Non-pigmented ciliary epithelial cell (primary cell): ENCODE results near the gene RUBCNL.

Experiments used
- DNase-seq: peaks from one replicate; pipeline ENCODE4 v3.0.0-alpha.2; 2010; ENCODE audit warnings: low read depth

Gene RUBCNL

DNA sequence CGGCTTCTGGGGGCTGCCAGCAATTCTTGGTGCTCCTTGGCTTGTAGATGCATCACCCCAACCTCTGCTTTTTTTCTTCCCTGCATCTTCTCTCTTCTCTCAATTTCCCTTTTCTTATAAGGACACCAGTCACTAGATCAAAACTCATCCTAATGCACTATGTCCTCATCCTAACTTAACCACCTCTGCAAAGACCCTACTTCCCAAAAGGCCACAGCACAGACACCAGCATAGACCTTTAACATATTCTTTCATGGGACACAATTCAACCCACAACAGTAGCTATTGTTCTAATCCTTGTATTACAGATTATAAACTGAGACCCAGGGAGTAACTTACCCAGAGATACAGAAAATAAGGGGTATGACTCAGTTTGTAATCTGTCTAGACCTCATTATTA is 47.0 kb downstream of the RUBCNL start:
- no peak for DNase-seq

DNA sequence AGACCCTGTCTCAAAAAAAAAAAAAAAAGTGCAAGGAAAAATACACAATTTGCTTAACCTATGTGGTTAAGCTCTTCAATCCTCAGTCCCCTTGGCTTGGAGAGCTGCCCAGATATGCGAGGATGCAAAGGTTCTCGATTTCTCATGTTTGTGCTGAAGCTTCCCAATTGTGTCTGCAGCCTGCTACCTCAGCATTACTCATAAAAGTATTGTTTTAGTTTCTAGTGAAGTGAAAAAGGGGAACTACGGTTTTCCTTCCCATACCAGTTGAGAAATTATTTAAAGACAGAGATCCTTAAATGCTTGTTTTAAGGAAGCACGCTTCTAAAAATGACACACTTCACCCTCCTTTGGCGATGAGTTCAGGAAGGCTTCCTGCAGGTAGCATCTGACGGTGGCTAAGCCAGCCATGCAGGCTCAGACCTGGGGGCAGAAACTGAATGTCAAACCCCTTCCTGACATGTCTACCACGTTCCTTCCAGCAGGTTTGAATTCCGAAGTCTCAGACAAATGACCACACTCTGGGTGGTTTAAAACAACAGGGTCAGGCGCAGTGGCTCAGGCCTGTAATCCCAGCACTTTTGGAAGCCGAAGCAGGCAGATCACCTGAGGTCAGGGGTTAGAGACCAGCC is 47.9 kb downstream of the RUBCNL start:
- peak; percentile 80 for DNase-seq

GRCh38 chr13:46337700-46338099 is 49.4 kb downstream of the RUBCNL start:
- DNase-seq, result no peak

DNA sequence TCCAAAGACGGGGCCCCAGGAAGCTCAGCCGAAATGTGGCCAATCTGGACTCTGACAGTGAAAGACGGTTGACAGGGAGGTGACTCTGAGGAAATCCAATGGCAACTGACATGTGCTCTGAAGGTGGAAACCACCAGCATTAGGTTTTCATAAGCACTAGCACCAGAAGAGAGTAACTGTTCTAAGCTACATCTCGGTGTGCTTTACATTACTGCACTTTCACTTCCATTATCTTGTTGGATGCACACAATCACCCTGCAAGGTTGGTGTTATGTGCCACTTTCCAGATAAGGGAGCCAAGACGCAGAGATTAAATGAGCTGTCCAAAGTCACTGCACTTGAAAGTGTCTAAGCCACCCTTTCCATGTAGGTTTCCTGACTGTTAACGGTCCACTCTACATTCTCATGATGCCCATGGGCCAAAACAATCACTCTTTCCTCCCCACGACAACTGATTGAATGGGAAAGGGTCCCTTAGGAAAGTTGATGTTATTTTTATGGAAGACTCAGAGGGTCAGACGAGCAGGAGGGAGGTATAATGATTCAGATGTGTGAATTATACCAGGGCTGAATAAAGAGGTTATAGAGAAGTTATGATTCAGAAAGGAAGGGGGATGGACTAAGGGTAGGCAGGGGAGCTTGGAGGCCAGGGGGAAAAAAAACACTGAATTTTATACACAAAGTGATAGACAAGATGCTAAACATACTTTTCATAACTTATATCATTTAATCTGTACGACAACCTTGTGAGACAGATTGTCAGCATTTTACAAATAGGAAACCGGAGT is 52.8 kb downstream of the RUBCNL start:
- no peak for DNase-seq

DNA sequence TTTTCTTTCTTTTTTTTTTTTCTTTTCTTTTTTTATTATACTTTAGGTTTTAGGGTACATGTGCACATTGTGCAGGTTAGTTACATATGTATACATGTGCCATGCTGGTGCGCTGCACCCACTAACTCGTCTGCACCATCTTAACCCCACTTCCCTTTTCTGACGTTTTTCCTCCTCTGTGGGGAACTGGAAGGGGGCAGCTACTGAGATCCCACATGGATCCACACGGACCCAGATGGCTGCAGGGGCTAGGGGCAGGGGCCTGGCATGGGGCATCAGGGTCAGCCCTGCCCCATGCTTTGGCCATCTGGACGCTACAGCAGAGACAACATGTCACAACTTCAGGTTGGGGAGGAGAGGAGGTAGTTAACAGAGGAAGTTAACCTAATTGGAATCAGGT is 54.3 kb downstream of the RUBCNL start:
- DNase-seq, result no peak

DNA sequence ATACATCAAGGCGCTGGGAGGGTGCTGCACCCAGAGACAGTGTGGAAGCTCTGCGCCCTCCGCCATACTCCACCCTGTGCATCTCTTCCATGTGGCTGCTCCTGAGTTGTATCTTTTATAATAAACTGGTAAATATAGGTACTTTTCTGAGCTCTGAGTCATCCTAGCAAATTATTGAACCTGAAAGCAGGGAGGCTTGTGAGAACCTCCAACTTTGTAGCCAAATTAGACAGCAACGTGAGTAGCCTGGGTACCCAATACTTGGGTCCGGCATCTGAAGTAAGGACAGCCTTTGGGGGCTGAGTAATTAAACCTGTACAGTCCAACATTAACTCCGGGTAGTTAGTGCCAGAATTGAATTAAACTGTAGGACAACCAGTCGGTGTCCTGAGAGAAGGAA is 57.4 kb downstream of the RUBCNL start:
- no peak for DNase-seq

GRCh38 chr13:46327246-46327645 is 59.8 kb downstream of the RUBCNL start:
- no peak for DNase-seq

- DNase-seq, result no peak
Observed at GRCh38 chr13:46324976-46325375, 62.1 kb downstream of the RUBCNL start.

DNA sequence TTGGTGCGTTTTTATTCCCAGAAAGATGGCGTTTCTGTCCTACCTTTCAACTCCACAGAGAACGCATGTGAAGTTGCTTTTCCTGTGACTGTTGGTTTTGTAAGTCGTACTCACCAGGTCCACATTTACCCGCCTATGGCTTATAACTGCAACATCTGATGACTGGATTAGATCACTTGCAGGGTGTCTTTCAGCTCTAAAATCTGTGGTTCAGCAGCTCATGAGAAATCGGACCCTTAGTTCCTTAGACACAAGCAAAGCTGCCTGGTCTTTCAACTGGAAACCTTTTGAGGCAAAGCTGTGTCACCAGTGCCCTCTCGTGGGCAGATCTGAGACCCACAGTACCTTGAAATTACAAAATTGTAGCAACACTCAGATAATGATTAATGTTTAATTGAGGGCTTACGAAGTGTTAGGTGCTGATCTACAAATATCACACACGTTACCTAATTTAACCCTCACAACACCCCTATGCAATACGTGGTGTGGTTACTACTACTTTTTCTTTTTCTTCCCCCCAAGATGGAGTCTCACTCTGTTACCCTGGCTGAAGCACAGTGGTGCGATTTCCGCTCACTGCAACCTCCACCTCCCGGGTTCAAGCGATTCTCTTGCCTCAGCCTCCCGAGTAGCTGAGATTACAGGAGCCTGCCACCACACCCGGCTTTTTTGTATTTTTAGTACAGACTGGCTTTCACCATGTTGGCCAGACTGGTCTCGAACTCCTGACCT is 65.4 kb downstream of the RUBCNL start:
- DNase-seq, result no peak

GRCh38 chr13:46320821-46321220 is 66.2 kb downstream of the RUBCNL start:
- no peak for DNase-seq

DNA sequence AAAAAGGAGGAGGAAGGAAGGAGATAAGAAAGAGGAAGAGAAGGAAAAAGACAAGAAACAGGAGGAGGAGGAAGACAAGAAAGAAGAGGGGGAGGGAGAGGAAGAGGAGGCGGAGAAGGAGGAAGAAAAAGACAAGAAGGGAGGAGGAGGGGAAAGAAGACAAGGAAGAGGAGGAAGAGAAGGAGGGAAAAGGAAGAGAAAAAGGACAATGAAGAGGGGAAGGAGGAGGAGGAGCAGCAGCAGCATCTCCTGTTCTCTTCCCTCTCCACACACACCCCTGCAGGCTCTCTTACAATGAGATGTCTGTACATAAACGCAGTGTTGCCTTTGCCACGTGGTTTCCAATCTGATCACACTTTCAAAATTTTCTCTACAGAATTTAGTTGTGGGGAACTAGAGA is 66.6 kb downstream of the RUBCNL start:
- no peak for DNase-seq

DNA sequence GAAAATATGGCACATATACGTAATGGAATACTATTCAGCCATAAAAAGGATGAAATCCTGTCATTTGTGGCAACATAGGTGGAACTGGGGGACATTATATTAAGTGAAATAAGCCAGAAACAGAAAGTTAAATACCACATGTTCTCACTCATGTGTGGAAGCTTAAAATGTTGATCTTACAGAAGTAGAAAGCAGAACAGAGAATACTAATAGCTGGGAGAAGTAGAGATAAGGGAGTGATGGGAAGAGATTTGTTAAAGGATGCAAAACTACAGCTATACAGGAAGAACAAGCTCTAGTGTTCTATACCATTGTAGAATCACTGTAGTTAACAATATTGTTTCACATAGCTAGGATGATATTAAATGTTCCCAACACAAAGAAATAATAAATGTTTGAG is 68.1 kb downstream of the RUBCNL start:
- DNase-seq, result no peak

DNA sequence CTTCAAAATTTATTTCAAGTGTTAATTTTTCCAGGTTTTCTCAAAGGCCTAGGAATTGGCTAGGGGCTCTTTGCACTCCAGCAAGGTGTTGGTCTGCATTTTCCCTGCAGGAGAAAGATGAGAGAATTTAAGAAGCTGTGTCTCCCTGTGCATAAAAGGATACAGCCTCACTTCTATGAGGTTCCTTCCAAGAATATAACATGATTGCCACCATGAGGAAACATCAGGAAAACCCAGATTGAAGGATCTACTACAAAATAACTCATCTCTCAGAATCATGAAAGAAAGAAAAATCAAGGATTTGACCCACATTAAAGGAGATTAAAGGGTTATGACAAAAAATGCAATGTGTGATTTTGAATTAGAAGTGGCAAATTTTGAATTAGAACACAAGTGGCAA is 69.9 kb downstream of the RUBCNL start:
- no peak for DNase-seq

- DNase-seq, result no peak
Observed at GRCh38 chr13:46315491-46316075, 71.5 kb downstream of the RUBCNL start.

GRCh38 chr13:46315036-46315435 is 72.0 kb downstream of the RUBCNL start:
- DNase-seq, result no peak

GRCh38 chr13:46314587-46314986 is 72.5 kb downstream of the RUBCNL start:
- no peak for DNase-seq

DNA sequence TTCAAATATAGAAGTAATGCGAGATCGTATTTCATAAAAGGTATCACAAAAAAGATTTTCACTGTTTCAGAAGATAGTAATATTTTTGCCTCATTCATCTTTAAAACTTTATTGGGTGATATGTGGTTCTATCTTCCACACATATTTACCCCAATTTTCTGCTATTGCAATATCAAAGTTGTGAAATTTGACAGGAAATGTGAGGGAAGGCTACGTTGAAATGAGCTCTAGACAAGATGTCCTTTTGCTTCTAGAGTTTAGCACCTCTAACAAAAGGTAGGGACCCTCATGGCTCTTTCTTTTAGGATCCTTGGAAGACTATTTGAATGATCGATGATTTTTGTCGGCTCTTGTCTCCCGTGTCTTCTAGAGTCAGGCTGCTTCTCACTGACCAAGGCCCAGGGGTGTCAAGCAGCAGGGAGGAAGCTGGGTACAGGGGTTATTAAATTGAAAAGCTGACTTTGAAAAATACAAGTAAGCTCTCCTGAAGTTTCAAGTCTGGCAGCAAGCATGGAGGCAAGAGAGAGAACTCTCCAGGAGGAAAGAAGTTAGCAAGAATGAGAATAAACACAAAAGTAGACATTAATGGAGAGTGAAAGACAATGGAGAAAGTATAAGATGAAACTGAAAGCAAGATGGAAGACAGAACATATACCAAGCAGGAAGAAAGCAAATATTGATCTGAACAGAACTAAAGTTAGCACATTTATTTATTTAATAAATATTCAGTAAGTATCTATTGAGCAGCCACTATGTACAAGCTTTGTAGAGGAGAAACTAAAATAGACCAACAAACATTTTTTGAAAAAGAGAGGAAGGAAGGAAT is 73.4 kb downstream of the RUBCNL start:
- DNase-seq, result no peak

DNA sequence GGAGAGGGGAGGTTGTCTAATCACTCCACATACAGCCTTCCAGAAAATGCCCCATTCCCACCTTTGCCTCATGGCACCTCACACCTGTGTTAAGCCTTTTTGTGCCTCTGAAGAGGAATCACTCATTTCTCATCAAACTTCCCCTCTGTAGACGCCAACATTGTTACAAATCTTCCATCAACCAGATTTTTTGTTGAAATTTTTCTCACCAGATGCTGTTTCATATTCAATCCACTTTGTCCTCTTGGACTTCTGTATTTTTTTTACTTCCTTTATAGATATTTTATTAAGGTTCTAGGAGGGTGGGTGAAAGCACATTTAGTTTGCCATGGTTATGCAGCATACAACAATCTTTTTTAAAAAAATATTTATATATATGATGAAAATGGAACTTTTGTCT is 74.0 kb downstream of the RUBCNL start:
- no peak for DNase-seq

DNA sequence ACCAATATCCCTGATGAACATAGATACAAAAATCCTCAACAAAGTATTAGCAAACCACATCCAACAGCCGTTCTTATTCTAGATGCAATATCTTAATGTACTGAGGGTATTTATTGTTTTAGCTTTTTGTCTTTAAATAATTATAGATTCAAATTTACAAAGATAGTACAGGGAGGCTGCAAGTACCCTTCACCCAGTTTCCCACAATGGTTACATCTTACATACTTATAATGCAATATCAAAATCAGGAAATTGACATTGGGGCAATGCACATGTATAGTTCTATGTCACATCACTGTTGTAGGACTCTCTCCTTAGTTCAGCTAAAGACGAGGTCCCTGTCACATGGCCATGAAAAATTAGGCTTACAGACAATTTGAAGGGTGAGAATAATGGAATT is 75.8 kb downstream of the RUBCNL start:
- DNase-seq, result no peak

DNA sequence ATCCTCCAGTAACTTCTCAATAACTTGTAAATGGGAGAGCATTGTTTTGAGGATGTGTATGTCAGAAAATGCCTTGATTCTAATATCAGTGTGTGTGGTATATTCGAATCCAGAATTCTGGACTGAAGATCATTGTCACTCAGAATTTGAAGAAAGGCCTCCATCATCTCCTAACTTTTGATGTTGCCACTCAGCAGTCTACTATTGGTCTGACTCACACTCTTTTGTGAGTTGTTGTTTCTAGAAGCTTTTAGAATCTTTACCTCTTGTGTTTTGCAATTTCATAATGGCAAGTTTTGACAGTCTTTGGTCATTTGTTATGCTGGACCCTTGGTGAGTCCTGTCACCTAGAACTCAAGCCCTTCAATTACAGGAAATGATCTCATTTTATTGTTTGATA is 77.0 kb downstream of the RUBCNL start:
- DNase-seq, result no peak

GRCh38 chr13:46307554-46307953 is 79.5 kb downstream of the RUBCNL start:
- no peak for DNase-seq

GRCh38 chr13:46304546-46304945 is 82.5 kb downstream of the RUBCNL start:
- DNase-seq, result no peak
